Activated naive CD4-positive, alpha-beta T cell treated with anti-CD3 and anti-CD28 coated beads, Interleukin-2, amount 10 ng/mL, durations not matched to agents 7 days and 5 days (primary cell): Measurements from ENCODE around the gene OSBPL10.

ENCODE experiments used
- CTCF ChIA-PET: fragments of 350-600 bp; sonication (Branson Sonifier 250); formaldehyde crosslinking; loops from one replicate; lab custom pipeline; 2021; ENCODE audit warnings: antibody characterized with exemption; lab: Charles Lee
- DNase-seq: peaks from one replicate; pipeline ENCODE4 v3.0.0-alpha.2; 2020
- H3K27ac Mint-ChIP-seq: one replicate; pipeline ENCODE4 v1.8.0; 2021; ENCODE audit warnings: mild to moderate bottlenecking, moderate library complexity, mixed read lengths
- H3K27me3 Mint-ChIP-seq: one replicate; pipeline ENCODE4 v1.8.0; 2021; ENCODE audit warnings: mild to moderate bottlenecking, mixed read lengths
- H3K36me3 Mint-ChIP-seq: one replicate; pipeline ENCODE4 v1.8.0; 2021; ENCODE audit warnings: mixed read lengths
- H3K4me1 Mint-ChIP-seq: one replicate; pipeline ENCODE4 v1.8.0; 2021; ENCODE audit warnings: mixed read lengths
- H3K4me3 Mint-ChIP-seq: one replicate; pipeline ENCODE4 v1.8.0; 2021; ENCODE audit warnings: mild to moderate bottlenecking, moderate library complexity, mixed read lengths
- H3K9me3 Mint-ChIP-seq: one replicate; pipeline ENCODE4 v1.8.0; 2021; ENCODE audit warnings: mixed read lengths

Gene OSBPL10

GRCh38 chr3:31652296-31652695 is 328.8 kb downstream of the OSBPL10 start:
- CTCF ChIA-PET, result interaction anchor here (0.8 kb wide), 1 partner anchor 12 kb away, joined by 3 read pairs; no protein-coding TSS in a partner anchor
- H3K27me3 Mint-ChIP-seq, result no peaks in the 10 kb centered on the region
- H3K27ac Mint-ChIP-seq, result no peak overlapping the region
- no peak for DNase-seq
- peaks cover 57% of the 10 kb centered on the region for H3K36me3 Mint-ChIP-seq
- H3K9me3 Mint-ChIP-seq, result peaks cover 92% of the 10 kb centered on the region
- H3K4me1 Mint-ChIP-seq, result no peaks in the 10 kb centered on the region
- H3K4me3 Mint-ChIP-seq, result no peak overlapping the region

GRCh38 chr3:31648286-31648968 is 332.6 kb downstream of the OSBPL10 start:
- H3K27ac Mint-ChIP-seq, result peak overlapping the region; percentile 49
- peaks cover 72% of the 10 kb centered on the region for H3K9me3 Mint-ChIP-seq
- no peaks in the 10 kb centered on the region for H3K4me1 Mint-ChIP-seq
- H3K4me3 Mint-ChIP-seq, result no peak overlapping the region
- peaks cover 71% of the 10 kb centered on the region for H3K36me3 Mint-ChIP-seq
- no peaks in the 10 kb centered on the region for H3K27me3 Mint-ChIP-seq
- DNase-seq, result no peak
- CTCF ChIA-PET, result no interaction called here

- peaks cover 72% of the 10 kb centered on the region for H3K36me3 Mint-ChIP-seq
- no peaks in the 10 kb centered on the region for H3K4me1 Mint-ChIP-seq
- H3K27me3 Mint-ChIP-seq, result no peaks in the 10 kb centered on the region
- H3K27ac Mint-ChIP-seq, result no peak overlapping the region
- peaks cover 44% of the 10 kb centered on the region for H3K9me3 Mint-ChIP-seq
- no peak for DNase-seq
- CTCF ChIA-PET, result no interaction called here
- H3K4me3 Mint-ChIP-seq, result no peak overlapping the region
Measured at GRCh38 chr3:31645256-31645655, 335.8 kb downstream of the OSBPL10 start.

GRCh38 chr3:31639828-31640227 is 341.2 kb downstream of the OSBPL10 start:
- H3K27me3 Mint-ChIP-seq, result no peaks in the 10 kb centered on the region
- peaks cover 62% of the 10 kb centered on the region for H3K36me3 Mint-ChIP-seq
- H3K9me3 Mint-ChIP-seq, result no peaks in the 10 kb centered on the region
- CTCF ChIA-PET, result no interaction called here
- H3K4me1 Mint-ChIP-seq, result peaks cover 34% of the 10 kb centered on the region
- H3K4me3 Mint-ChIP-seq, result no peak overlapping the region
- peak overlapping the region; percentile 37 for H3K27ac Mint-ChIP-seq
- DNase-seq, result no peak

GRCh38 chr3:31636694-31637442 is 344.2 kb downstream of the OSBPL10 start:
- H3K27ac Mint-ChIP-seq, result peak overlapping the region; percentile 79
- no peaks in the 10 kb centered on the region for H3K27me3 Mint-ChIP-seq
- no peaks in the 10 kb centered on the region for H3K9me3 Mint-ChIP-seq
- peaks cover 65% of the 10 kb centered on the region for H3K36me3 Mint-ChIP-seq
- peaks cover 42% of the 10 kb centered on the region for H3K4me1 Mint-ChIP-seq
- no peak for DNase-seq
- CTCF ChIA-PET, result interaction anchor here (1.4 kb wide), 1 partner anchor 129 kb away, joined by 5 read pairs; no protein-coding TSS in a partner anchor
- H3K4me3 Mint-ChIP-seq, result peak overlapping the region; percentile 11

- Mint-ChIP-seq H3K27me3 (no peaks in the 10 kb centered on the region), H3K4me3 (no peak overlapping the region), H3K9me3 (no peaks in the 10 kb centered on the region), H3K27ac (peak overlapping the region; percentile 79), H3K36me3 (peaks cover 66% of the 10 kb centered on the region), H3K4me1 (peaks cover 42% of the 10 kb centered on the region)
- CTCF ChIA-PET, result interaction anchor here (1.3 to 1.5 kb wide), 3 partner anchors 11 to 130 kb away, joined by 4 to 5 read pairs (median 4); partner anchors contain the start of gene STT3B
- DNase-seq, result no peak
Measured at GRCh38 chr3:31636049-31636448, 345.0 kb downstream of the OSBPL10 start.

GRCh38 chr3:31635545-31635944 is 345.5 kb downstream of the OSBPL10 start:
- Mint-ChIP-seq H3K36me3 (peaks cover 66% of the 10 kb centered on the region), H3K4me3 (no peak overlapping the region), H3K27ac (peak overlapping the region; percentile 79), H3K9me3 (no peaks in the 10 kb centered on the region), H3K4me1 (peaks cover 42% of the 10 kb centered on the region), H3K27me3 (no peaks in the 10 kb centered on the region)
- no peak for DNase-seq
- CTCF ChIA-PET, result interaction anchor here (1.3 to 1.5 kb wide), 3 partner anchors 11 to 131 kb away, joined by 4 to 5 read pairs (median 4); partner anchors contain the start of gene STT3B

- Mint-ChIP-seq H3K27ac (peak overlapping the region; percentile 37), H3K36me3 (peaks cover 71% of the 10 kb centered on the region), H3K4me1 (peaks cover 42% of the 10 kb centered on the region), H3K4me3 (no peak overlapping the region), H3K9me3 (no peaks in the 10 kb centered on the region), H3K27me3 (no peaks in the 10 kb centered on the region)
- CTCF ChIA-PET, result no interaction called here
- DNase-seq, result no peak
Measured at GRCh38 chr3:31634476-31634875, 346.6 kb downstream of the OSBPL10 start.

GRCh38 chr3:31629054-31629453 is 352.0 kb downstream of the OSBPL10 start:
- H3K4me1 Mint-ChIP-seq, result peaks cover 2% of the 10 kb centered on the region
- H3K36me3 Mint-ChIP-seq, result peaks cover 76% of the 10 kb centered on the region
- DNase-seq, result no peak
- H3K27me3 Mint-ChIP-seq, result no peaks in the 10 kb centered on the region
- H3K9me3 Mint-ChIP-seq, result no peaks in the 10 kb centered on the region
- H3K4me3 Mint-ChIP-seq, result no peak overlapping the region
- no peak overlapping the region for H3K27ac Mint-ChIP-seq
- CTCF ChIA-PET, result interaction anchor here (1.1 kb wide), 1 partner anchor 66 kb away, joined by 3 read pairs; no protein-coding TSS in a partner anchor

- CTCF ChIA-PET, result interaction anchor here (1.4 kb wide), 1 partner anchor 10 kb away, joined by 4 read pairs; no protein-coding TSS in a partner anchor
- Mint-ChIP-seq H3K27me3 (no peaks in the 10 kb centered on the region), H3K36me3 (peaks cover 78% of the 10 kb centered on the region), H3K9me3 (no peaks in the 10 kb centered on the region), H3K27ac (no peak overlapping the region), H3K4me3 (no peak overlapping the region), H3K4me1 (peaks cover 13% of the 10 kb centered on the region)
- no peak for DNase-seq
Measured at GRCh38 chr3:31625358-31625757, 355.7 kb downstream of the OSBPL10 start.

GRCh38 chr3:31624083-31624709 is 356.9 kb downstream of the OSBPL10 start:
- Mint-ChIP-seq H3K4me3 (no peak overlapping the region), H3K4me1 (peaks cover 14% of the 10 kb centered on the region), H3K36me3 (peaks cover 71% of the 10 kb centered on the region), H3K27ac (no peak overlapping the region), H3K9me3 (no peaks in the 10 kb centered on the region), H3K27me3 (no peaks in the 10 kb centered on the region)
- CTCF ChIA-PET, result interaction anchor here (1.4 kb wide), 1 partner anchor 11 kb away, joined by 4 read pairs; no protein-coding TSS in a partner anchor
- no peak for DNase-seq

GRCh38 chr3:31622636-31623288 is 358.3 kb downstream of the OSBPL10 start:
- no peak for DNase-seq
- Mint-ChIP-seq H3K9me3 (no peaks in the 10 kb centered on the region), H3K4me1 (peaks cover 12% of the 10 kb centered on the region), H3K36me3 (peaks cover 68% of the 10 kb centered on the region), H3K27ac (no peak overlapping the region), H3K4me3 (no peak overlapping the region), H3K27me3 (no peaks in the 10 kb centered on the region)
- CTCF ChIA-PET, result no interaction called here

- no peak for DNase-seq
- peaks cover 12% of the 10 kb centered on the region for H3K4me1 Mint-ChIP-seq
- peaks cover 64% of the 10 kb centered on the region for H3K36me3 Mint-ChIP-seq
- CTCF ChIA-PET, result no interaction called here
- H3K27me3 Mint-ChIP-seq, result no peaks in the 10 kb centered on the region
- no peaks in the 10 kb centered on the region for H3K9me3 Mint-ChIP-seq
- no peak overlapping the region for H3K4me3 Mint-ChIP-seq
- no peak overlapping the region for H3K27ac Mint-ChIP-seq
Measured at GRCh38 chr3:31621314-31621713, 359.7 kb downstream of the OSBPL10 start.

- peaks cover 12% of the 10 kb centered on the region for H3K4me1 Mint-ChIP-seq
- CTCF ChIA-PET, result no interaction called here
- H3K36me3 Mint-ChIP-seq, result peaks cover 62% of the 10 kb centered on the region
- H3K4me3 Mint-ChIP-seq, result no peak overlapping the region
- H3K27me3 Mint-ChIP-seq, result no peaks in the 10 kb centered on the region
- no peak for DNase-seq
- no peaks in the 10 kb centered on the region for H3K9me3 Mint-ChIP-seq
- peak overlapping the region; percentile 71 for H3K27ac Mint-ChIP-seq
Measured at GRCh38 chr3:31620656-31621055, 360.4 kb downstream of the OSBPL10 start.
